ENCODE data around the gene GNB1L. TPM values are rescaled to one million over a fixed set of nuclear protein-coding genes. Genes with fewer than 3 reads are reported as not detected.
"Not testable (repeated sequence)": the region's sequence is repeated elsewhere in the genome, so short reads cannot be mapped to it uniquely, and the experiment has no call there.

GNB1L gene
- total RNA-seq, 4 donors from 2014 or later, result 4.8 to 8.7 (median 7.4) TPM

DNA sequence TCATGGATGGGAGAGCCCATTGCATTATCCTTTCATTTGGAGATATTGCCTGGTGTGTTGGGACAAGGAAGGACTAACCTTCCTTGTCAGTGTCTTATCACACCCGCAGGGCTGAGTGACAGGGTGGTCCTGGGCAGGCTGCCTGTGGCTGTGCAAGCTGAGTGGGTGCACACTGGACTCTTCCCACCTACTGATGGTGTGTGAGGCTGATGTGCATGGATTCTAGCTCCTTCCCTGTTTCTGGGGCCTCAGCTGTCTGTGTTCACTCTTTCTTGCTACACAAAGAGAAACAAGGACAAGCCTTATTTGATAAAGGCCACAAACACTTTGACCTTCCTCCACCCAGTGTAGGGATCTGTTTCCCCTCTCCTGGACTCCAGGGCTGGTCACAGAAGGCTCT lies 72.1 kb downstream of the GNB1L start:
- peaks cover 0 to under 1% of the 10 kb centered on the region in 2 donors for H3K36me3 ChIP-seq
- no peak for TF ChIP-seq POLR2A (IDR thresholded peaks at IDR 0.05)
- no peak for TF ChIP-seq EP300 (IDR thresholded peaks at IDR 0.05)
- no peak for TF ChIP-seq CTCF (IDR thresholded peaks at IDR 0.05)
- TF ChIP-seq POLR2AphosphoS5 (IDR thresholded peaks at IDR 0.05), result no peak
- no peaks in the 10 kb centered on the region for H3K4me1 ChIP-seq
- no peak overlapping the region for H3K4me3 ChIP-seq
- peaks cover 58% of the 10 kb centered on the region for H3K27me3 ChIP-seq
- H3K27ac ChIP-seq, result no peak overlapping the region
- ATAC-seq, result no peak
- WGBS, 2 donors (ENCODE audit: low coverage in 1 of 2), result 50% methylated on average over 1 of the region's 1 CpG; no CpG with 5 or more reads in 1 of the 2 donors
- peaks cover 0 to 21% (median 0%) of the 10 kb centered on the region in 3 donors for H3K9me3 ChIP-seq

- Histone ChIP-seq H3K27ac (no peak overlapping the region), H3K4me1 (no peaks in the 10 kb centered on the region), H3K4me3 (no peak overlapping the region), H3K9me3 (peaks cover 0 to 21% (median 0%) of the 10 kb centered on the region in 3 donors), H3K27me3 (peaks cover 82% of the 10 kb centered on the region), H3K36me3 (no peaks in the 10 kb centered on the region)
- TF ChIP-seq POLR2AphosphoS5 (IDR thresholded peaks at IDR 0.05), result no peak
- TF ChIP-seq EP300 (IDR thresholded peaks at IDR 0.05), result no peak
- TF ChIP-seq CTCF (IDR thresholded peaks at IDR 0.05), result no peak
- TF ChIP-seq POLR2A (IDR thresholded peaks at IDR 0.05), result no peak
- WGBS, 2 donors (ENCODE audit: low coverage in 1 of 2), result 35 to 45% methylated on average over 13 of the region's 13 CpGs
- no peak for ATAC-seq
Measured at GRCh38 chr22:19779685-19780268, 74.9 kb downstream of the GNB1L start.

- no peak overlapping the region for H3K27ac ChIP-seq
- 83 to 87% methylated on average over 4 to 7 of the region's 10 CpGs for WGBS, 2 donors (ENCODE audit: low coverage in 1 of 2)
- H3K9me3 ChIP-seq, result peaks cover 0 to 21% (median 0%) of the 10 kb centered on the region in 3 donors
- peaks cover 82% of the 10 kb centered on the region for H3K27me3 ChIP-seq
- no peaks in the 10 kb centered on the region for H3K4me1 ChIP-seq
- TF ChIP-seq EP300 (IDR thresholded peaks at IDR 0.05) (no peak), POLR2A (IDR thresholded peaks at IDR 0.05) (no peak), POLR2AphosphoS5 (IDR thresholded peaks at IDR 0.05) (no peak), CTCF (IDR thresholded peaks at IDR 0.05) (no peak)
- no peak for ATAC-seq
- no peak overlapping the region for H3K4me3 ChIP-seq
- H3K36me3 ChIP-seq, result no peaks in the 10 kb centered on the region
Measured at GRCh38 chr22:19779011-19779421, 75.7 kb downstream of the GNB1L start.

DNA sequence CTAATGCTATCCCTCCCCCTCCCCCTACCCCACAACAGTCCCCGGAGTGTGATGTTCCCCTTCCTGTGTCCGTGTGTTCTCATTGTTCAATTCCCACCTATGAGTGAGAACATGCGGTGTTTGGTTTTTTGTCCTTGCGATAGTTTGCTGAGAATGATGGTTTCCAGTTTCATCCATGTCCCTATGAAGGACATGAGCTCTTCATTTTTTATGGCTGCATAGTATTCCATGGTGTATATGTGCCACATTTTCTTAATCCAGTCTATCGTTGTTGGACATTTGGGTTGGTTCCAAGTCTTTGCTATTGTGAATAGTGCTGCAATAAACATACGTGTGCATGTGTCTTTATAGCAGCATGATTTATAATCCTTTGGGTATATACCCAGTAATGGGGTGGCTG lies 77.5 kb downstream of the GNB1L start:
- H3K4me3 ChIP-seq, H3K4me1 ChIP-seq, H3K27ac ChIP-seq, ATAC-seq, H3K36me3 ChIP-seq: not testable (repeated sequence)
- Histone ChIP-seq H3K9me3 (peaks cover 0 to 13% (median 0%) of the 10 kb centered on the region in 3 donors), H3K27me3 (peaks cover 82% of the 10 kb centered on the region)
- WGBS, 2 donors (ENCODE audit: low coverage in 1 of 2), result 71 to 100% methylated on average over 2 to 4 of the region's 6 CpGs

DNA sequence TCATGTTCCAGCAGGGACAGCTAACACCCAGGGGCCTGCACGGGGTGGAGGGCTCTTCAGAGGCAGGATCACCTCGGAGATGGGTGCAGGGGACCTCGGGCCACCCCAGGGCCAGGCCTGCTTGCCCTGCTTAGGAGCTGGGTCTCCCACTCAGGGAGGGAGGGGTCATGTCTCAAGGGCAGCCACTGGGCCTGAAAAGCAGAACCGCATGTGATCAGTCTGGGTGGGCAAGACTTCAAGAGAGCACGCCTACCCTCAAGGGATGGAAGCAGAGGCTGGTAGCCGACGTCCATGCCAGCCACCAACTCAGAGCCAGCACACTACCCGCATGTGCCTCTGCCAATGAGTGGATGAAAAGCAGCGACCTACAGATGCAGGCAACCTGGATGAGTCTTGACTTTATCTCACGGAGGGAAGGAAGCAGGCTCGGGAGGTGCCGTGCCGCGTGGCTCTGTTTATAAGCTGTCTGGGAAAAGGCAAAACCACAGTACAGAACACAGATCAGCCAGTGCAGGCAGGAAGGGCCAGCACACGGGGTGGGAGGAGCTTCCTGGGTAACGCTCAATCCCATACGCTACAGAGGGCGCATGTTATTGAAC lies 78.1 kb downstream of the GNB1L start:
- 16 to 63% methylated on average over 4 to 9 of the region's 18 CpGs for WGBS, 2 donors (ENCODE audit: low coverage in 1 of 2)
- Histone ChIP-seq H3K36me3 (no peaks in the 10 kb centered on the region), H3K27me3 (peaks cover 83% of the 10 kb centered on the region), H3K9me3 (peaks cover 0 to 6% (median 0%) of the 10 kb centered on the region in 3 donors), H3K4me3 (no peak overlapping the region), H3K27ac (no peak overlapping the region), H3K4me1 (no peaks in the 10 kb centered on the region)
- no peak for TF ChIP-seq POLR2A (IDR thresholded peaks at IDR 0.05)
- no peak for TF ChIP-seq CTCF (IDR thresholded peaks at IDR 0.05)
- TF ChIP-seq EP300 (IDR thresholded peaks at IDR 0.05), result no peak
- no peak for TF ChIP-seq POLR2AphosphoS5 (IDR thresholded peaks at IDR 0.05)
- no peak for ATAC-seq

Data from gastroesophageal sphincter (tissue), 4 donors.